GM18519 (cell line): ENCODE results near the gene PLAAT1.

Experiments
- ATAC-seq: cut with Tn5 transposase; IDR thresholded peaks from one replicate; pipeline ENCODE4 v1.9.1; 2021; ENCODE audit warnings: mild to moderate bottlenecking, moderate library complexity; ENCODE audit not compliant: unreplicated experiment, low FRiP score

Gene PLAAT1

DNA sequence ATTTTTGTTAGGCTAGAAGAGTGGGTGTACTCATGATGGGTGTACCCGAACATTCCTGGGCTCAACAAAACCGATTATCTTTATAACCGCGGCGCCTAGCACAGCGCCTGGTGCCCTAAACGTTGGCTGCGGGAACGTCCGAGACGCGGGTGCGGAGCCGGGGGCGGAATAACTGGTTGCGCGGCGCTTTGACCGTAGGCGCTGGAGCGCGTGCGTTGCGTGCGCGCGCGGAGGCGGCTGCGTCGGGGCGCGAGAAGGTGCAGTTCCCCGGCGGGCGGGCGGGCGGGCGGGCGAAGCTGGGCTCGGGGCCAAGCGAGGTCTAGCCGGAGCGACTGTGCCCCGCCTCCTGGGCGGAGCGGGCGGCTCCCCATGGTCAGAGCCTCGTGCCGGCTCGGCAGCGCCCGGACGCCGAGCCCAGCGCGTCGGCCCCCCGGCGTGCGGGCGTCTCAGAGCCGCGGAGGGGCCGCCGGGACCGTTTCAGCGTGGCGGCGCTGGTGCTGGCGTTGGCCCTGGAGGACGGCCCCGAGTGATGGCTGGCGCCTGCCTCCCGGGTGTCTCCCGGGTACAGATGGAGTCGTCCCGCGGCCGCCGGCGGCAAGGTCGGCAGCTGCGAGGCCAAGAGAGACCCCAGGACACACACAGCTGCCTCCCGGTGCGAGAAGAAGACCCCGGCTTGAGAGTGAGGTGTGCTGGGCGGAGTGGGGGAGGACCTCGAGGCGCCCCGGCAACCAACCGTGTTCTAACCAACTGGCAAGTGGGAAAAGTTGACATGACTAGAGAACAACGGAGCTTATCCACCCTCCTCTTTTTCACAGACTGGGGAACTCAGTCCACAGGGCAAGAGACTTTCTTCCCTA lies at the start of gene PLAAT1:
Gene PLAAT1 (plus strand): TSS at position 373 of the 857 bp plus-strand sequence. CDS start 14,429 bp downstream, outside the sequence.
- no peak for ATAC-seq

DNA sequence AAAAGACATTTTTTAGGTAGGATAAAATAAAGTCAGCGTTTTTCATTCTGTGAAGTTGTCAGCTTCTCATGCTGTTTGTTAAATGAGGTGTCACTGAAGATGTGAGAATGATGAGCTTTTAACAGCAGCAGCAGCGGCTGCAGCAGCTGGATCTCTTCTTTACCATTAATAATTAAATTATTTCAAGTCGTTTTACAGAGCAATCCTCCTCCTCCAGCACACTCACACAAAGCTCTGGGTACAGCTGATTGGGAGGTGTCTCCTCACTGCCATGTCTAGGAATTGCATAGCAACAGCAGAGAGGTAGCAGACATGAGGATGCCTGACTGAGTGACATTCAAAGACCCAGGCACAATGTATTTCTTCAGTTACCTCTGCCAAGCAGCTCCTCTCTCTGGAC lies 46.7 kb upstream of the PLAAT1 start:
- no peak for ATAC-seq

DNA sequence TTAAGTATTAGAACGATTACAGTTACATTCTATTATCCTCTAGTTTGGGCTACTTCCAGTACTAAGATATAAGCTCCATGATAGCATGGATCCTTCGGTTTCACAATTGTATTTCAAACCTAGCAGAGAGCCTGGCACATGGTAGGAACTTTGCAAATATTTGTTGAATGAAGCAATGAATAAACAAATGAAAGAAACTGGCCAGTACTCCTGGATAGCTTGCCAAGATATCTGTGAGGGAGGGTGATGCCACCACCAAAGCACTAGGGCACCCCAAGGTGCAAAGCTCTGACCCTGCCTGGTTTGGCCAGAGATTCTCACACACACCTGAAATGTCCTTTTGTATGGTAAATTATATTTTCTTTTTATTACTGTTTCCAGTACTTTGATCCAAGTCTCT lies 44.3 kb upstream of the PLAAT1 start:
- ATAC-seq, result no peak

DNA sequence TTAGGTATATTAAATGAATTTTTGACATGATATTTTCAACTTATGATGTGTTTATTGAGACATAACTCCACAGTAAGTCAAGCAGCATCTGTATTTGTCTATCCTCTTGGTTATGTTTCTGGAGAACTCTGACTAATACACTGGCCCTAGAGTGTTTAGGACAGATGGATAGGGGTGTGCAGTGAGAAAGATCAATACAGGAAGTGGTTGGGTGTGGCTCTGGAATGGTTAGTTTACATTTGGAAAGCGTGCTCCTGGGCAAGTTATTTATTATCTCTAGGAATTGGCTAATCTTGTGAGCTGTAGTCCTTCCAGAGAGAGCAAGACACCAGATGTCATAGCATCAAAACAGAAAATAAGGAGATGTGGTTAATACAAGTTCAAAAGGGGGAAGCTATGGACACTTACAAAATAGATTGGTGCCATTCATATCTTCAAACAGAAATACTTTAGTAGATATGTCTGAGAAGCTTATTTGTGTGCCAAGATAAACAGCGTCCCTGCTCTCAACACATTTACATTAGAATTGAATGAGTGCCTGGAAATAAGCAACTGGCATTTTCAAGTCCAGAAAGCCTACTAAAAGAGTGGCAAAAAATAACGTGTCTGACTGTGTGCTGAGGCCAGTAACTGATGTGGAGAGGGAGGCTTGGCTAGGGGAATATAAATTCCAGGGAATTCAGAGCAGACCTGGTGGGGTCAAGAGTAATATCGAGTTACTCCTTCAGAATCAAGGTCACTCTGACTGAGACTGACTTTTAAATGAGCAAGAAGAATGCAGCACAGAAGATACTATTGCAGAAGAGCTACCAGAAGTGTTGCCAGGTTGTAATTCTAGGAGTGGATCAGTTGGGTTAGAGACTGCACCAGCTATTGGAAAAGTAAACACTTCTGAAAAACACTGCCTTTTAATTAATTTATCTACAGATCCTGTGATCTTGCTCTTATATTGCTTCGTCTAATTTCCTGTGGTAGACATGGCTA lies 33.4 kb upstream of the PLAAT1 start:
- ATAC-seq, result no peak

DNA sequence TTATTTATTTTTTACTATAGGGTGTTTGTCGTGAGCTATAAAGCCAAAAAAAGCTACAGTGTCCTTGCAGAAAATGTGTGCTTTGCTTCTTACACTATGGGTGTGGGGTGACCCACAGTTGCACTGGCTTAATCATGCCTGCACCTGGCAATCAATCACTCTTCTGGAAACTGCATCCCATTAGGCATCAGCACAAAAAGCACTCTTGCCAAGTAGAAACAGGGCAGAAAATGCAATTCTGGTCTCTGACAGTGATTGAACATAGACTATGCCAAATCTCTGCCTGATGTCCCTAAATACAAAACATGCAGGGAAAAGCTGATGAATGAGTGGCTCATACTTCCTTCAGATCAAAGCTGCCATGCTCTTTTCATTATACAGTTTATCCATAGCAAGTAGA lies 30.4 kb upstream of the PLAAT1 start:
- ATAC-seq, result no peak

DNA sequence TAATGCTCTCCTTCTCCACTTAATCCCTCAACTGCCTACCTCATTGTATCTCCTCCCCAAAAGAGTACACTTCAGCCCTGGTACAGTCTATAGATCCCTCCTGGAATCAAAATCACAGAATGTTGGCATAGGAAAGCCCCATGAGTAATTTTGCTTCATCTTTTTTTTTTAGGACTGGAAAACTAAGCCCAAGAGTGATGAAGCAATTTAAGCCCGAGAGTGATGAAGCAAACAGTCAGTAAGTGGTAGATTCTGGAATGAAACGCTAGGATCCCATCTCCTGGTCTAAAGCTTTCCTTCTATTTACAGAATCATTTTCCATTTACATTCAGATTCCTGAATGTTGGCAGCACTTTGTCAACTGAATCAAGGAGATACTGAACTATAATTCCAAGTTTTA lies 29.8 kb upstream of the PLAAT1 start:
- ATAC-seq, result no peak

DNA sequence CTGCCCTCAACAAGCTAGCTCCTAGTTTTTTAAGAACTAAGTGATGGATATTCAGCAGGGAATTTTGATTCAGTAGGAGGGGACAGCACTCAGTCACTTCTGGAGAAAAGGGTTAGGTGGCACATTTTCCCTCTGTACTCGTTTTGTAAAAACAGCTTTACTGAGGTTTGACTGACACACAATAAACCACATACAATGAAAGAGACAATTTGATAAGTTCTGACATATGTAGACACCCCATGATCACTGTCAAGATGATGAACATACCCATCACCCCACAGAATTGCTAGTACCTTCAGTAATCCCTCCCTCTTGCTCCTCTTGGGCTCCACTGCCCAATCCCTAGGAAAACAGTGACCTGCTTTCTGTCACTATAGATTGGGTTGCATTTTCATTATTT lies 29.0 kb upstream of the PLAAT1 start:
- ATAC-seq, result no peak

DNA sequence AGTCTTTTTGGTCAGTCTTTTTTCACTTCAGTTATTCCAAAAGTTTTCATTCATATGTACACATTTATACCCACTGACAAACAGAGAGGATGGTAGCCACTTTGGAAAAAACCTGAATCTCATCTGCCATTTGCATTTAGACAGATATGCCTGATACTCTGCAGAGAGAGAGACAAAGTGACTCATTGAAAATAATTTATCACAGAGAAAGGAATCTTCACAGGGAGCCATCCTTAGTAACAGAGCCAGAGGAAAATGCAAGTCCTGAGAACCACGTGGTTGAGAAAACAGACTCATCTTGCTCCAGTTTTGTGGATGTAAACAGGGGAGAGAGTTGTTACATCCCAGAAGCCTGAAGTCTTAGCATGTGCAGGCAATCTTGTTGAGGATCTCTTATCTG lies 28.2 kb upstream of the PLAAT1 start:
- ATAC-seq, result no peak

DNA sequence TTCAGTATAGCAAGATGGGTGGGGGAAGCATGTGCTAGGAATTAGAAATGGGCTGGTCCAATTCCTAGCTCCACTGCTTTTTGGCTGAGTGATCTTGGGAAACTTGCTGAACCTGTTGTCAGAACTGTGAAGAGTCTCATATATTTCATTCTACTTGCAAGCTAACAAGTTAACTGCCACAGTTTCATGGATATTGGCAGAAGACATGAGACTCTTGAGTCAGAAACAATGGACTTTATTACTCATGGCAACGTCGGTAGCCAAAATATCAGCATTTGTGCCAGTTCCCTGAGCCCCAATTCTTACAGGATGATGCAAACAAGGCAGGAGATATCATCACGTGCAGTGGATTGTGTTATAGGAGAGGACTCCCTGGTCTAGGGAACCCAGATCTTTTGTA lies 26.6 kb upstream of the PLAAT1 start:
- ATAC-seq, result no peak

DNA sequence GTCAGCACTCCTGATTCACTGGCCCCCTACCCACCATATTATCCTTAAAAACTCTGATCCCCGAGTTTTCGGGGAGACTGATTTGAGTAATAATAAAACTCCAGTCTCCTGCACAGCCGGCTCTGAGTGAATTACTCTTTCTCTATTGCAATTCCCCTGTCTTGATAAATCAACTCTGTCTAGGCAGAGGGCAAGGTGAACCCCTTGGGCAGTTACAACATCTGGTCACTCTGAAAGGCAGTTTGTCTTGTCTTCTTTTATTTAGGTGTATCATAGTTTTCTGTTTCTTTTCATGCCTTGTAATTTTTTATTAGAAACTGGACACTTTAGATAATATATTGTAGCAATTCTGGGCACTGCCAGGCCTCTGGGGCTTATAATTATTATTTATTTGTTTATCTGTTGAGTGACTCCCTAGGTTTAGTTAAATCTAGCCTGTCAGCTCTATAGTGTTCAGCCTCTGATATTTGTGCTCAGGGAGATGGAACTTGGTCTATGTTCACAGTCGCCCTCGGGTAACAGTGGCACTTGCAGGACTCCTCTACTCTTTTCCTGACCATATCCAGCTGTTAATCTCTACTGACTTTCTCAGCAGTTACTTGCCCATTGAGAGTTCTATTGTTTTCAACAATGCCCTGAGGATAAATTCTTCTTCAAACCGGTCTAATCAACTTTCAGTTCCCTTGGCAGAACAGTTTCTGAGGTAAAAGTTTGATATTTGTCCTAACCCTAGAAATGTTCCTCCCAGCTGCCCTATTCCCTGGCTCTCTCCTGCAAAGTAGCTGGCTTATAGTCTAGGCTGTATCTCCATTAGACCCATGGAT lies 15.5 kb upstream of the PLAAT1 start:
- ATAC-seq, result no peak

DNA sequence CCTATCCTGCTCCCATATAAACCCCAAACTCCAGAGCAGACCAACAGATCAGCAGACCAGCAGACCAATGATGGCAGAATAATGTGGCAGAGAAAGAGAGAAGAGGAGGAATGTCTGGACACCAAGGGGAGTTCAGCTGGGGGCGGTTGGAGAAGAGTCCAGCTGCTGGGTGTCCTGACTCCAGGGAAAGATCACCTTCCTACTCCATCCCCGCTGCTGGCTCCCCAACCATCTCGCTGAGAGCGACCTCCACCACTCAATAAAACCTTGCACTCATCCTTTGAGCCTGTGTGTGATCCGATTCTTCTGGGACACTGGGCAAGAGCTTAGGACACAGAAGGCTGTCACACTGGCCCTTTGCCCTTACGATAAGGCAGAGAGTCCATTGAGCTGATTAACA lies 12.8 kb upstream of the PLAAT1 start:
- no peak for ATAC-seq

DNA sequence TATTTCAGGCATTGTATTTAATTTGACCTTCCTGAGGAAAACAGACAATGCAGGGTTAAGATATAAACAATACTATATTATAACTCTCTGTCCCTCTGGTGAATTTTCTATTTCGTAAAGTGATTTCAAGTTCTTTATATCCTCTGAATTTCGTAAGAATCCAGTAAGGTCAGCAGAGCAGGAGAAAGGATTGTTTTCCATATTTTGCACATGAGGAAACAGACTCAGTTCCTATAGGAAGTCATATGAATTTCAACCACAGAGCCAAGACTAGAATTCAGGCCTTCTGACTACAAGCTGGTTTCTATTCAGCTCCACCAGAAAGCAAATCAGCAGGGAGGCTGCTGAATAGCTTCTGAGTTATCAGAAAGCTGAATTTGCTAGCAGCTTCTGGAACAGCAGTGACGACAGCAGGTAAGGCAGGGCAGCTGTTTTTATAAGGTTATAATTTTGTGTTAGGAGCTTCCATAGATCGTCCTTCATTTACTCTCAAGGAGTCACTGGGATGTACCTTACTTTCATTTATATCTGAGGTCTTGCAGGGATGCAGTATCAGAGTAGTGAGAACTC lies 11.1 kb upstream of the PLAAT1 start:
- ATAC-seq, result no peak

DNA sequence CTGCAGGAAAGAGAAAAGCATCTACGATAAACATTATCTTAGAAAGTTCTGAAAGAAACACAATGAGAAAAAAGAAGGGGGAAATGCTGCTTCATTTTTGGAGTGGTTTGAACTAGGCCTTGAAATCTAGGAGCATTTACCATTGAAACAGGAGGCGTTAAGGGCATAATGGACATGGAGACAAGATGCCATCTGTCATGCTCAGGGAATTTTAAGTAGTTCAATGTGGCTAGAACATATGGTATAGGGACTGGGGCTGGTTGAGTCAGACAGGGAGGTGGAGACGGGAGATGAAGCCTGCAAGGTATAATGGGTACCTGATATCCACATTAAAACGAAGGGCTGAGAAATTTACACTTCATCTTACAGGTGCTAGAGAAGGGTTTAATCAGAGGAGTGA lies 10.4 kb upstream of the PLAAT1 start:
- ATAC-seq, result no peak

DNA sequence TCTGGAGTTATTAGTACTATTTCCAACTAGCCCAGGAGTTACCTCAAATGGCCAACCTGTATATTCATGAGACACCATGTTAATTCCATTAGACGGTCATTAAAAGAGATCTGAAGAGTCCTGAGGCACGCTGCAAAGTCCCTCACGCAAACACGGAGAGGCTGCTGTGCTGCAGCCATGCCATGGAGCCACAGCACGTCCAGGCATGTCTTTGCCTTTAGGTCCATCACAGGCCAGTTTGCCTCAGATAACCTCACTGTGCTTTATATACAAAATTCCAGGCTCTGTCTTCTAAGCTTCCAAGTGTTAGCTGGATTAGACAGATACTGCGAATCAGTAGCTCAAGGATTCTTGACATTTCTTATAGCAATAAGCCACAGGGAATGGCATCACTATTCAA lies 9.8 kb upstream of the PLAAT1 start:
- ATAC-seq, result no peak

DNA sequence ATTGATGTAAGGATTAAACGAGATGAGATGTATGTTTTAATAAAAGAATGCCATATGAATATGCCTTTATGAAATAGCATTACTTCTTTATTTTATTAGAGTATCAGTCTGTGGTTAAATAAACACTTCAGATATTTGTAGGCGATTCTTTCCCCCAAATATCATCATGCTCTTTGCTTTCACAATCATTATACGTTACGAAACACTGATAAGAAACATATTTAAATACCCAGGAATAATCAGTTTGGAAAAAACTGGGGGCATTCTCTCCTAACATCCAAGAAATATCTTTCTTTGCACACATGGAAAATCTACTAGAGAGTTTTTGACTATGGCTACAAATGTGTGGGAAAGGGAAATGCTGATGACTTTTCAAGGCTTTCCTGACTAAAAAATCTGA lies 4.4 kb upstream of the PLAAT1 start:
- ATAC-seq, result no peak

DNA sequence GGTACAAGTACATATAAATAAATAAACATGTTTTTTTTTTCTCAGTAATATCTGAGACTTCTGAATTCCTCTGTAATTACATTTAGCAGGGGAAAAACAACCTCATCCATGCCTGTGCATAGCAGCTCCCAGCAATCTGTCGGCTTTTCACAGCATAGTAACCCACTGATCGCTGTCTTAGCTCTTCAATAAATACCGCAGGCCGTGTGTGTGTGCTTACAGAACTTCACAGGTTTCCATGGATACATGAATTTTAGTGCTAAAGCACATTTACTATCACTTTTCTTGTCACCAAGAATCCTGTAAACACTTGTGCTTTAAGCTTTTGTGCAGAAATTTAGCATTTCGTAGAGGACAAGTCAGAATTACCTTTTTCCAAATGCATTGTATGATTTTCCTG lies 4.0 kb upstream of the PLAAT1 start:
- no peak for ATAC-seq

DNA sequence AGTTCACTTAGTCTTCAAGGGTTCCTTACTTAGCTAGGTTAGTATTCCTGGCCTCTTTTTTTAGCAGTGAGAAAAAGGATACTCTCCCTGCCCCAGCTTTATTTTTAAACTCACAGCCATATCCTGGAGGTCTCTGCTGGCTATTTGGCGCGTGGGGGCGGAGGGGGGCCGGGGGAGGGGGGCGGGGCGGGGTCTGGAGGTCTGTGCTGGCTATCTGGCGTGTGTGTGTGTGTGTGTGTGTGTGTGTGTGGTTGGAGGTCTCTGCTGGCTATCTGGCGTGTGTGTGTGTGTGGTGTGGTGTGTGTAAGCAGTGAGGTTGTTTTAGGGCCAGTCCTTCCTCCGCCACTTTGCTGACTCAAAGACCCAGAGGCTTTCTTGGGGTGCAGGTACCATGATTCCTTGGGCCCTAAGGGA lies 579 bp upstream of the PLAAT1 start:
- no peak for ATAC-seq

DNA sequence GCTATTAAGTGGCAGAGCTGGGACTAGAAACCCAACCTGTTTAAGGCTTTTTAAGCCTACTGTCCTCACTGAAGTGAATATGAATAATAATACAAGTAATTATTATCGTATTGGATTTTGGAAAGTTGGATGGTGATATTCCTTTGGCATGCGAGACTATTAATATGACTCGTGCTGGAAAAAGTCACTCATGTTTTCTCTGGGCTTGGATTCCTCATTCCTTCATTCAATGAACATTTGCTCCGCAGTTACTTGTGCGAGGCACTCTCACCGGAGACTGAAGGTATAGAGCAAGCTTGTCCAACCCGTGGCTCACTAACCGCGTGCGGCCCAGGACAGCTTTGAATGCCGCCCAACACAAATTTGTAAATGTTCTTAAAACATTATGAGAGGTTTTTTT lies 694 bp downstream of the PLAAT1 start:
- ATAC-seq, result no peak

DNA sequence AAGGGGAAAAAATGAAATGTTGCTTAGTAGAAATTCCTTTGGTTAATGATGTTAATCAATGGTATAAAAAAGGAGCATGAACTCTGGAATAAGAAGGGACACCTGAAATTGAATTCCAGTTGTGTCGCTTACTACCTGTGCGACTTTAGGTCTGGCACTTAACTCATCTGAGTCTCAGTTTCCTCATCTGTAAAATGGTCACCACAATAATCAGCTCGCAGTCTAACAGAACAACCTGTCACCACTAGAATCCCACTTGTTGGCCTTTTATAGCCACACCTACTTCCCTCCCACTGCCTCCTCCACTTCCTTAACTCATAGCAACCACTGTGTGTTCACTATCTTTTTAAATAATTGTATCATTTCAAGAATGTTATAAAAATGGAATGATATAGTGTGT lies 2.5 kb downstream of the PLAAT1 start:
- ATAC-seq, result no peak

DNA sequence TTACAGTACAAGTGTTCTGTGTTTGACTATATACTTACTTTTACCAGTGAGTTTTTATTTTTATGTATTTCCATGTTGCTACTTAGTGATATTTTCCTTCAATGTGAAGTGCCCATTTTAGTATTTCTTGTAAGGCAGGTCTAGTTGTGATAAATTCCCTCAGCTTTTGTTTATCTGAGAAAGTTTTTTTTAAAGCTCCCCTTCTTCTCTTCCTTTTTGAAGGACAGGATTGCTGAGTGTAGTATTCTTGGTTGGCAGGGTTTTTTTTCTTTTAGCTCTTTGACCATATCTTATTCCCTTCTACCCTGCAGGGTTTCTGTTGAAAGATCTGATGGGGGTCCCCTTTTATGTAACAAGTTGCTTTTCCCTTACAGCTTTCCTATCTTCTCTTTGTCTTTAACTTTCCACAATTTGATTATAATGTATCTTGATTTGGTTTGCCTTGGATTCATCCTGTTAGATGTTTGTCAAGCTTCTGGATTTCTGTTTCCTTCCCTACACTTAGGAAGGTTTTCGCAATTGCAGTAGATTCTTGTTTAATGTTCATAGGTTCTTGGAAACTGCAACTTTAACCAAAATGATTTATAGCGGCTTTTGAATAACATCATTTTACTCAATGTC lies 7.9 kb downstream of the PLAAT1 start:
- no peak for ATAC-seq
